ENCODE measurements around the gene RPL27. TPM values are rescaled to one million over a fixed set of nuclear protein-coding genes. Genes with fewer than 3 reads are reported as not detected.

The RPL27 gene
- total RNA-seq, 1 experiment from 2014 or later, result 513 TPM

GRCh38 chr17:43018008-43018853, 20.0 kb downstream of the RPL27 start:
- TF ChIP-seq POLR2AphosphoS5 (IDR thresholded peaks at IDR 0.05; ENCODE audit: low read depth, low read length), result no peak
- TF ChIP-seq REST (IDR thresholded peaks at IDR 0.05; ENCODE audit: insufficient read depth in 1 of 2, low read depth in 2 of 2, low read length in 1 of 2), result no peak
- no peak for TF ChIP-seq SIN3A (IDR thresholded peaks at IDR 0.05; ENCODE audit: borderline replicate concordance, insufficient read depth, low read depth, low read length)
- TF ChIP-seq, protein P1, sequence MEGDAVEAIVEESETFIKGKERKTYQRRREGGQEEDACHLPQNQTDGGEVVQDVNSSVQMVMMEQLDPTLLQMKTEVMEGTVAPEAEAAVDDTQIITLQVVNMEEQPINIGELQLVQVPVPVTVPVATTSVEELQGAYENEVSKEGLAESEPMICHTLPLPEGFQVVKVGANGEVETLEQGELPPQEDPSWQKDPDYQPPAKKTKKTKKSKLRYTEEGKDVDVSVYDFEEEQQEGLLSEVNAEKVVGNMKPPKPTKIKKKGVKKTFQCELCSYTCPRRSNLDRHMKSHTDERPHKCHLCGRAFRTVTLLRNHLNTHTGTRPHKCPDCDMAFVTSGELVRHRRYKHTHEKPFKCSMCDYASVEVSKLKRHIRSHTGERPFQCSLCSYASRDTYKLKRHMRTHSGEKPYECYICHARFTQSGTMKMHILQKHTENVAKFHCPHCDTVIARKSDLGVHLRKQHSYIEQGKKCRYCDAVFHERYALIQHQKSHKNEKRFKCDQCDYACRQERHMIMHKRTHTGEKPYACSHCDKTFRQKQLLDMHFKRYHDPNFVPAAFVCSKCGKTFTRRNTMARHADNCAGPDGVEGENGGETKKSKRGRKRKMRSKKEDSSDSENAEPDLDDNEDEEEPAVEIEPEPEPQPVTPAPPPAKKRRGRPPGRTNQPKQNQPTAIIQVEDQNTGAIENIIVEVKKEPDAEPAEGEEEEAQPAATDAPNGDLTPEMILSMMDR (IDR thresholded peaks at IDR 0.05), result no peak
- TF ChIP-seq TCF7L2 (IDR thresholded peaks at IDR 0.05; ENCODE audit: low read depth, low read length), result no peak
- Histone ChIP-seq H3K4me1 (ENCODE audit: control insufficient read depth, insufficient read depth, low read length) (peaks cover 18% of the 10 kb centered on the region), H3K27ac (ENCODE audit: low read length) (no peak overlapping the region), H3K9me3 (ENCODE audit: control insufficient read depth, insufficient read depth, low read depth, low read length) (no peaks in the 10 kb centered on the region), H3K27me3 (ENCODE audit: control insufficient read depth, insufficient read depth, low read length) (no peaks in the 10 kb centered on the region), H3K4me3 (ENCODE audit: low read depth in 2 of 2, low read length in 2 of 2) (no peak overlapping the region), H3K36me3 (ENCODE audit: control insufficient read depth, insufficient read depth, low read length) (no peaks in the 10 kb centered on the region; the same call in 1 of the 2 replicates)
- ChIA-PET POLR2A (no interaction called here), CTCF (interaction anchor here (0.5 kb wide), 1 partner anchor 696 kb away, joined by 3 read pairs; no protein-coding TSS in a partner anchor)
- intact Hi-C loops (cut with micrococcal nuclease; ENCODE audit: unreplicated experiment), result no loop called here
- DNase-seq (ENCODE audit: low read depth, low spot score) (no peak), ATAC-seq (no peak)
- no TSS peak for BruUV-seq (replicated peaks)
- in situ Hi-C loops (cut with HindIII; ENCODE audit: low pct_unique_long_range_greater_than_20kb, low sequenced_read_pairs), result no loop called here

DNA sequence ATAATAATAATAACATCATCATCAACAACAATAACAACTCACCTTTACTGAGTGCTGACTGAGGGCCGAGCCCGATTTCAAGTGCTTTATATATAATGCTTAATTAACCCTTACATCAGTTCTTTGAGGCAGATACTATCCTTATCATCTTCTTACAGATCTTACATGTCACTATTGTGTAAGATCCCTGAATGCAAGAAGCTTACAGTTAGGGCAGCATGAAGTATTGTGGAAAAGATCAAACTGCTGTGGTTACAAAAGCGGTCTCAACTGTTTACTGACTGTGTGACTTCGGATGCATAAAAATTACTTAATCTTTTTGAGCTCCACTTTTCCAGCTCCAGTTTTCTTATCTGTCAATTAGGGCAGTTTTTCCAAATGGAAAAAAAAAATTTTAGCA, 20.7 kb downstream of the RPL27 start:
- Histone ChIP-seq H3K36me3 (ENCODE audit: control insufficient read depth, insufficient read depth, low read length) (no peaks in the 10 kb centered on the region; the same call in 1 of the 2 replicates), H3K4me1 (ENCODE audit: control insufficient read depth, insufficient read depth, low read length) (peaks cover 18% of the 10 kb centered on the region), H3K27me3 (ENCODE audit: control insufficient read depth, insufficient read depth, low read length) (no peaks in the 10 kb centered on the region), H3K4me3 (ENCODE audit: low read depth in 2 of 2, low read length in 2 of 2) (no peak overlapping the region), H3K9me3 (ENCODE audit: control insufficient read depth, insufficient read depth, low read depth, low read length) (no peaks in the 10 kb centered on the region), H3K27ac (ENCODE audit: low read length) (no peak overlapping the region)
- ATAC-seq, result no peak
- no peak for TF ChIP-seq POLR2AphosphoS5 (IDR thresholded peaks at IDR 0.05; ENCODE audit: low read depth, low read length)
- TF ChIP-seq, protein P1 (IDR thresholded peaks at IDR 0.05), result no peak
- TF ChIP-seq SIN3A (IDR thresholded peaks at IDR 0.05; ENCODE audit: borderline replicate concordance, insufficient read depth, low read depth, low read length), result no peak
- TF ChIP-seq REST (IDR thresholded peaks at IDR 0.05; ENCODE audit: insufficient read depth in 1 of 2, low read depth in 2 of 2, low read length in 1 of 2), result no peak
- TF ChIP-seq TCF7L2 (IDR thresholded peaks at IDR 0.05; ENCODE audit: low read depth, low read length), result no peak
- no TSS peak for BruUV-seq (replicated peaks)
- ChIA-PET CTCF (no interaction called here), POLR2A (no interaction called here)
- no peak for DNase-seq (ENCODE audit: low read depth, low spot score)
- intact Hi-C loops (cut with micrococcal nuclease; ENCODE audit: unreplicated experiment), result no loop called here
- in situ Hi-C loops (cut with HindIII; ENCODE audit: low pct_unique_long_range_greater_than_20kb, low sequenced_read_pairs), result no loop called here
